NB4 (cell line): Measurements from ENCODE around the gene C10orf105.

Experiments used
- CTCF ChIP-seq: IDR thresholded peaks from one replicate; pipeline ENCODE4 v1.5.1; 2012; ENCODE audit warnings: low read depth, low read length
- MAX ChIP-seq: IDR thresholded peaks from 2 replicates; pipeline ENCODE4 v1.6.1; 2011; ENCODE audit warnings: low read depth, low read length
- MYC ChIP-seq: IDR thresholded peaks from 2 replicates; pipeline ENCODE4 v1.6.1; 2011; ENCODE audit warnings: low read depth, low read length
- POLR2A ChIP-seq: IDR thresholded peaks from 2 replicates; pipeline ENCODE4 v1.6.1; 2011; ENCODE audit warnings: mild to moderate bottlenecking; ENCODE audit not compliant: insufficient read length; ENCODE audit errors: extremely low read depth

- TF ChIP-seq CTCF (no peak), POLR2A (no peak), MAX (peak; percentile 19; the same call in 1 of the 2 replicates), MYC (no peak)
These were observed 6.2 kb downstream of the C10orf105 start for GRCh38 chr10:71713135-71714030.
